KMS-11 (cell line): ENCODE results near the gene HECTD2.

Experiments used
- H2AFZ ChIP-seq: fragments of 200-600 bp; sonication (generic); 2 replicates; pipeline ENCODE4 v1.6.1; 2016; ENCODE audit warnings: antibody characterized with exemption, mixed run types, low read depth
- H3K27ac ChIP-seq: fragments of 200-600 bp; sonication (generic); 2 replicates; pipeline ENCODE4 v1.6.1; 2016; ENCODE audit warnings: mild to moderate bottlenecking, mixed run types
- H3K27me3 ChIP-seq: fragments of 200-600 bp; sonication (generic); 2 replicates; pipeline ENCODE4 v1.6.1; 2017; ENCODE audit warnings: mild to moderate bottlenecking, low read depth, mixed run types, moderate library complexity; ENCODE audit not compliant: insufficient read depth
- H3K36me3 ChIP-seq: fragments of 200-600 bp; sonication (generic); 2 replicates; pipeline ENCODE4 v1.6.1; 2017; ENCODE audit warnings: mild to moderate bottlenecking, mixed run types; ENCODE audit not compliant: insufficient read depth
- H3K4me1 ChIP-seq: fragments of 200-600 bp; sonication (generic); 2 replicates; pipeline ENCODE4 v1.6.1; 2016; ENCODE audit warnings: mild to moderate bottlenecking, low read depth, mixed run types; ENCODE audit not compliant: poor library complexity, severe bottlenecking
- H3K4me2 ChIP-seq: fragments of 200-600 bp; sonication (generic); 2 replicates; pipeline ENCODE4 v1.7.0; 2016; ENCODE audit warnings: mild to moderate bottlenecking, mixed run types
- H3K4me3 ChIP-seq: fragments of 200-600 bp; sonication (generic); IDR thresholded peaks from 2 replicates; pipeline ENCODE4 v1.6.1; 2017; ENCODE audit warnings: low read depth, low read length, mixed read lengths; ENCODE audit not compliant: insufficient read depth
- H3K79me2 ChIP-seq: fragments of 200-600 bp; sonication (generic); 2 replicates; pipeline ENCODE4 v1.6.1; 2016; ENCODE audit warnings: low read depth, mixed run types; ENCODE audit not compliant: insufficient read depth
- H3K9ac ChIP-seq: fragments of 200-600 bp; sonication (generic); 2 replicates; pipeline ENCODE4 v1.6.1; 2016; ENCODE audit warnings: mild to moderate bottlenecking, mixed run types
- H4K20me1 ChIP-seq: fragments of 200-600 bp; sonication (generic); 2 replicates; pipeline ENCODE4 v1.6.1; 2016; ENCODE audit warnings: mild to moderate bottlenecking, mixed run types; ENCODE audit not compliant: insufficient read depth
- CTCF ChIP-seq: fragments of 200-600 bp; sonication (generic); conservative IDR thresholded peaks from 2 replicates; pipeline ENCODE4 v1.6.1; 2017; ENCODE audit warnings: low read depth, mild to moderate bottlenecking, antibody characterized with exemption, low read length, moderate library complexity, mixed read lengths

HECTD2 gene

DNA sequence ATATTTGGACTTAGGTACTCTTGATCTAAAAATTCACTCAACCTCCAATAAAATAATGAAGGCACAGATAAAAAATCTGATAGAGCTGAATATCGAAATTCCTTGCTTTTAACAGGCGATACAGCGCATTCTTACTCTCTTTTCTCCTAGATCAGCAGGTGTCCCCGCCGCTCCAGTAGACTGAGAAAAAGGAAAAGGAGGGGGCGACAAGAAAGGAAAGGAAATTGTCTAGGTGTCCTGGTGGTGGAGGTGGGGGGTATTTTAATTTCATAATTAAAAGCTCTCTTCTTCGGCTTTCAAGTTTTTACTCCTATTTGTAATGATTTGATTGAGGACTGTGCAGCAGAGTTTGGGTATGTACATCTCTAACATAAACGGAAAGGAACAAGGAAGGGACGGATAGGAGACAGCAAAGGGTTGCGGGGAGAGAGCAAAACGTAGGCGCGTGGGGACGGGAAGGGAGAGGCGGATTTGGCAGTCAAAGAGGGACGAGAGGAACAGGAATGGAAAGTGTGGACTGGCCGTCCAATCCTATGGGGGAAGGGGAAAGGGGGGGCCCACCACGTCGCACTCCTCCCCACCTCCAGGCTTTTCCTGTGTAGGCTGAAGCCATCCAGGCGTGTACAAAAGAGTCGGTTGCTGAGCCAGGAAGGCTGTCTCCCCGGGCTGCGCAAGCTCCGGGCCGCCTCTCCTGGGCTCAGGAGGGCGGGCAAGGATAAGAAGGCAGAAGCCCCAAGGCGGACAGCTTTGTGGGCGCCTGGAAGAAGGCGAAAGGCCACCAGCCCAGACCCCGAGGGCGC lies 875 bp upstream of the HECTD2 start:
- H2AFZ ChIP-seq = peak overlapping the region; percentile 91
- H3K4me2 ChIP-seq = peak overlapping the region; percentile 46
- TF ChIP-seq CTCF = no peak
- peaks cover 14% of the 10 kb centered on the region for H3K4me1 ChIP-seq
- H3K27ac ChIP-seq = peak overlapping the region; percentile 97
- 0 out of 2 replicates have a peak, but pooled peaks cover 4% of the 10 kb centered on the region for H3K79me2 ChIP-seq
- no peaks in the 10 kb centered on the region for H3K36me3 ChIP-seq
- H4K20me1 ChIP-seq = no peaks in the 10 kb centered on the region
- H3K27me3 ChIP-seq = no peaks in the 10 kb centered on the region
- H3K9ac ChIP-seq = peak overlapping the region; percentile 98
- no peak overlapping the region for H3K4me3 ChIP-seq

DNA sequence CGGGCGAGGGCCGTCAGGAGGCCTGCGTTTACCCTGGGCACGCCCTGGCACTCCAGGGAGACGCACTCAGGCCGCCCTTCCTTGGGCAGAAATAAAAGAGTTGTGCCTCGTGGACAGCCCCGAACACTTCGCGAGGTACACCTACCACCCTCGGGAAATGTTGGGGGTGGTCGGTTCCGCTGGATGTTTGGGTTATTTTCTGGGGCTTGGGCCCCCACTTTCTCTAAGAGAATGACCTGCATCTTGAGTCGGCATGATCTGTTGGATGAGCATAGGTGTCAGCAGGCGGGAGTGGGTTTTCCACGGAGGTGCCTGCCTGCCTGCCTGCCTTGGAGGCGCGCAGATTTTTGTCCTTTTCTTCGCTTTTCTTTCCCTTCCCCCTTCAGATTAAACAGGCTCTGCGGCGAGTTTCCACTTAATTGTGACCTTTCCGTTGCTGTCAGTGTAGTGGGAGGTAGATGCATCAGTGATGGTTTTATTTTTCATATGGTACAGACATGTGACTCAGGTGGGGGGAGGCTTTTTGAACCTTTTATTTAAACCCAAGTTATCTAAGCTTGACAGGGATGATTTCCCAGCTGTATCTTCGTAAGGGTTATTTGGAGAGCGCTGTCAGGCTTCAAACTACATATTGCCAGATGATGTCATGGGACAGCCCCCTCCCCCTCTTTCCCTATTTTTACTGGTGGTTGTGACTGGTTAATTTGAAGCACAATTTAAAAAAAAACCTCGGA lies 661 bp downstream of the HECTD2 start:
- Histone ChIP-seq H3K36me3 (no peaks in the 10 kb centered on the region), H3K4me2 (peak overlapping the region; percentile 36; the same call in 1 of the 2 replicates), H3K27ac (peak overlapping the region; percentile 47), H3K4me3 (no peak overlapping the region), H3K4me1 (peaks cover 26% of the 10 kb centered on the region), H3K79me2 (0 out of 2 replicates have a peak, but pooled peaks cover 6% of the 10 kb centered on the region), H2AFZ (peak overlapping the region; percentile 77), H3K27me3 (no peaks in the 10 kb centered on the region), H3K9ac (peak overlapping the region; percentile 98), H4K20me1 (no peaks in the 10 kb centered on the region)
- no peak for TF ChIP-seq CTCF

GRCh38 chr10:91411621-91412020 lies 1.5 kb downstream of the HECTD2 start:
- Histone ChIP-seq H3K27me3 (no peaks in the 10 kb centered on the region), H3K27ac (no peak overlapping the region), H3K4me2 (peak overlapping the region; percentile 36; the same call in 1 of the 2 replicates), H3K79me2 (0 out of 2 replicates have a peak, but pooled peaks cover 6% of the 10 kb centered on the region), H3K9ac (no peak overlapping the region), H3K4me3 (no peak overlapping the region), H3K4me1 (peaks cover 34% of the 10 kb centered on the region), H3K36me3 (no peaks in the 10 kb centered on the region), H4K20me1 (no peaks in the 10 kb centered on the region), H2AFZ (no peak overlapping the region)
- TF ChIP-seq CTCF = no peak

GRCh38 chr10:91412354-91413087 lies 2.4 kb downstream of the HECTD2 start:
- H3K4me2 ChIP-seq = no peak overlapping the region
- 0 out of 2 replicates have a peak, but pooled peaks cover 6% of the 10 kb centered on the region for H3K79me2 ChIP-seq
- no peak overlapping the region for H3K27ac ChIP-seq
- H3K36me3 ChIP-seq = no peaks in the 10 kb centered on the region
- no peak overlapping the region for H3K9ac ChIP-seq
- H3K4me1 ChIP-seq = peaks cover 36% of the 10 kb centered on the region
- H3K27me3 ChIP-seq = no peaks in the 10 kb centered on the region
- no peak overlapping the region for H2AFZ ChIP-seq
- H3K4me3 ChIP-seq = no peak overlapping the region
- TF ChIP-seq CTCF = no peak
- no peaks in the 10 kb centered on the region for H4K20me1 ChIP-seq
